NCI-H526 treated with DMSO at 0.1 percent for 48 hours (cell line): ENCODE results near the gene IFNA13.
A peak's percentile ranks its signal among the peaks of the same experiment; 100 is the strongest.
"Not testable (repeated sequence)": the region's sequence is repeated elsewhere in the genome, so short reads cannot be mapped to it uniquely, and the experiment has no call there.

Source experiments
- DNase-seq: peaks from one replicate; lab custom pipeline; 2025; lab: John Stamatoyannopoulos, UW

The IFNA13 gene

DNA sequence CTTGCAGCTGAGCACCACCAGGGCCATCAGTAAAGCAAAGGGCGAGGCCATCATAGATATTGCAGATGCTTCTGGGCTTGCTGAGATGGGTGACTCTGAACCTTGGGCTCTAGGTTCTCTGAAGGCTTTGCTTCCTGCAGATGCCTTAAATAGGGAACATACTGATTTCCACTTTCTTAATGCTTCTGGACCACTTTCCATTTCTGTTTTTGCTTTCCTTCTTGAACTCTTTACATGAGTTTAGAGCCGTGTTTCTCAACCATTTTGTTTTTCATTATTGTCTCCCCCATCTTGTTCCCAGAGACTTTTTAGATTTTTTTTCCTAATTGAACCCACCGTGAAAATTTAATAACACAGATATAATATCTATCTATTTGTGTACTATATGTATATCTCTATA, at the start of gene IFNA13:
Gene IFNA13, minus strand, starts transcription at position 101 of the 400 bp plus-strand sequence. Its CDS starts 47 bp downstream, at position 54.
- no peak for DNase-seq

DNA sequence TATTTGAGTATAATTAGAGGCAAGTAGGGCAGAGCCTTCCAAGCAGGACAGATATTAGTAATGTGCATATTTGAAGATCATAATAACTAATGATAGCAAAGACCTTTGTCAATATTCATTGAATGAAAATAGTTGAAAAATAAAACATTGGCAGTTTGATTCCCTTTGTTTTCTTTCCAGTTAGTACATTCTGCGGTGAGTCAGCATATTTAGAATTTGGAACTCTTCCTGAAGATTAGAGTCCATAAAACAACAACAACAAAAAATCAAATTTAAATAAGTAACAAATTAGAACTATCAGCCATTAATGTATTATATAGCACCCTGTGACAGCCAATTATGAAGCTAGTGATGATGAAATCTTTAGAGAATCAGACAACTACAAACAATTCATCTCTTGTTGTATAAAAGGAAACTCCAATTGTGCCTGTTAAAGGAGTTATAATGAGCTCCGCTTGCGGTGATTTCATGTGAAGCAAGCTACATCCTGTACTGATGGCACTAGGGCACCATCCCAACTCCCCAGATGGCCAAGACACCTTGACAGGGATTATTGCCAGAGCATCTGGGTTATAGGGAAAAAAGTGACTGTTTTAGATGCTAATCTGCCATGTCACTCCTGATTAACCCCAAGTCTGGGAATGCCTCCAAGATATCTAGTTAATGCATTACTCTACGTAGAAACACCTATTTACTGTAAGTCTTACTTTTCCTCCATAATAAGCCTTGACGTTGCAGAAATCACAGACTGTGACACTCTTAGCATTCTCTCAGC, 47.8 kb upstream of the IFNA13 start:
- no peak for DNase-seq

- no peak for DNase-seq
These were observed 46.5 kb upstream of the IFNA13 start for GRCh38 chr9:21414220-21414940.

GRCh38 chr9:21413624-21414023, 45.8 kb upstream of the IFNA13 start:
- DNase-seq: no peak

DNA sequence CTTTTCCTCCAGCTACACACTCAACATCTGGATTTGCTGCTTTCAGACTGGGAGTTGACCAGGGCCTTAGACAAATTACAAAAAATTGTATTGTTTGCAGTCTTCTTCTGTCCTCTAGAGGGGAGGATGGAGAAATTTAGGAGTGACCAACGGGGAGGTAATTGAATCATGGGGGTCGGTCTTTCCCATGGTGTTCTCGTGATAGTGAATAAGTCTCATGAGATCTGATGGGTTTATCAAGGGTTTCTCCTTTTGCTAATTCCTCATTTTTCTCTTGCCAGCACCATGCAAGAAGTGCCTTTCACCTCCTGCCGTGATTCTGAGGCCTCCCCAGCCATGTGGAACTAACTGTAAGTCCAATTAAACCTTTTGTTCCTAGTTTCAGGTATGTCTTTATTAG, 45.3 kb upstream of the IFNA13 start:
- DNase-seq: no peak

GRCh38 chr9:21412107-21412506, 44.2 kb upstream of the IFNA13 start:
- no peak for DNase-seq

DNA sequence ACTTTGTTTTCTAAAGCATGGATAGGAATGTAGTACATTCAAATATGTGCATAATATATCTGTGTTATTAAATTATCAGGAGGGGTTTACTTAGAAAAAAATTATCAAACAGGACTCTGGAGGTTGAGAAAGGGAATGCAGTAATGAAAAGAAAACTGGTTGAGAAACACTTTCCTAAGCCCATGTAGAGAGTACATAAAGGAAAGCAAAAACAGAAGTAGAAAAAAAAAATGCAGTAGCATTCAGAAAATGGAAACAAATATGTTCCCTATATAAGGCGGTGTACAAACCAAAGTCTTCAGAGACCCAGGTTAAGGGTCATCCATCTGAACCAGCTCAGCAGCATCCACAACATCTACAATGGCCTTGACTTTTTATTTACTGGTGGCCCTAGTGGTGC, 41.0 kb upstream of the IFNA13 start, which contains the start of gene IFNA8:
Gene IFNA8, plus strand, starts transcription at position 301 of the 400 bp plus-strand sequence. Its CDS starts 60 bp downstream, at position 361.
- DNase-seq: no peak

DNA sequence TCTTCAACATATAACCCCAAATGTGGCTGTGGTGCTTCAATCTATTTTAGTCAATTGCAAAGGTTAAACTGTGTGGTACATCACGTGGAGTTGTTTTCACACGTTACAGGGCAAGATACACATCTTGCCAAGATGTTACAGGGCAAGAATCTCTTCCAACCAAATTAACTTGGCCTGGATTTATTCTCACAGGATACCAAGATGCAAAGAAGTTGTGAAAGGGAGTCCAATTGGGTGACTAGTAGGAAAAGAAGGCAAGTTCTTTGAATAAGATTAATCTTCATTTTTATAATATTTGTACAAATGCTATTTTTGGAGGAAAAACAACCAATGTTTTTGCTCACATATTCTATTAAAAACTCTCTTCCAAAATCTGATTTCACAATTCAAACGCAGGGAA, 36.3 kb upstream of the IFNA13 start:
- DNase-seq: no peak

GRCh38 chr9:21402386-21403251, 34.8 kb upstream of the IFNA13 start:
- DNase-seq: no peak

GRCh38 chr9:21399956-21400355, 32.1 kb upstream of the IFNA13 start:
- no peak for DNase-seq

DNA sequence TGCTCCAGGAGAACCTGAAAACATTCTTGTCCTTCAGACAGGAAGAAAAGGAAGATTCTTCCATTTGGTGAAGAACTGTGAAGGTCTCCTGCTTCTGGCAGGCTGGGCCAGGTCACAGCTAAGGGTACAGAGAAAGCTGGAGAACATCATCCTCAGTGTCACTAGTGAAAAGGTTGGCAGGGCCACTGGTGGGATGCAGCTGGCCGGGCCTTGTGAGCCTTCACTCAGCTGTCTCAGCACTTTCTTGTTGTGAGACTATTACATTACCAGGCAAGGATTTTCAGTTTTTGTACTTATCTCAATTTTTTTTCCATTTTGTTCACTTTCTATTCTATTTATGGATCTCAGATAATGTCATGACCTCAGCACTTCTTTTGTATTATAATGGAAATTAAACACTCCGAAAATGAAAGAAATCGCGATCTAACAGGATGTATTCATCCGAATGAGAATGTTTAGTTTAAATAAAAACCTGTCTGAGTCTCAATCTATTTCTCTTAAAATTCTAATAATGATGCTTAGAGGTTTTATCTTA, 31.2 kb upstream of the IFNA13 start:
- DNase-seq: no peak

DNA sequence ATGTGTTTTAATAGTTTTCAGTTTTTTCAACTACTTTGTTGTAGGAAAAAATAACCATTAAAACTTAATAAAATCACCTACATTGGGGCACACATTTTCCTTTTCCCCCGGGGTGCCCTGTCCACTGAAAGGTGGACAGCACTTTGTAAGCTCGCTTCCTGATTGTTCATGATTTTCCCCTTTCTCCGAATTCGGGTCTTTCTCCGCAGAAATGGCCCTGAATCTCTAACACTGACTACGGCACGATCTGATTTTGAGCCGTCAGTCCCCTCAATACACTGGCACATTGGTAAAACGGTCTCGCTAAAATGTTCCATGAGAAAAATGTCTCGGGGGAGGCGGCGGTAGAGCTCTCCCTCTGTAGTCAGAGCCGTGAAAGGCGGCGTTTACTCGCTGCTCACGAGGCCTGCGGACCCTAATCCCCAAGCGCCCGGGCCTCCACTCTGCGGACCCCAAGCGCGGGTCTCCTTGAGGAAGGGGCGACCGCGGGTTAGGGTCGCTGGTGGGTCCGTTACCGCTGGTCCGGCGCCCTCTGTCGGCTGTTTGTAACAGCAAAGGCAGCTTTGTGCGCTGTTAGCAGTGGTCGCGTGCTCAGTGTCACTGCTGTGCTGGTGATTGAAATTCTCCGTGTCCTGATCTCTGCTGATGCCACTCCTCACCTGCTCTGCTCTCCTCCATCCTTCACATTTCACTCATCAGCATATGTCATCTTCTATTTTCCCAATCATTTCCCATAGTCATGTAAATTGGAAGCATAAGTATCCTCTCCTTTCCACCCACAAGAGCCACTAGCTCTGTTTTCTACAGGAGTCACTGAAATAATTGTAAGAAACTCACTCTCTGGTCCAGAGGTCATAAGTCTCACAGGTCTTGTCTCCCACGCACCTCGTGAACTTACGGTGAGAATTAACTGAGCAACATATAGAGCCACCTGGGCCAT, 28.2 kb upstream of the IFNA13 start:
- peak; percentile 45 for DNase-seq

DNA sequence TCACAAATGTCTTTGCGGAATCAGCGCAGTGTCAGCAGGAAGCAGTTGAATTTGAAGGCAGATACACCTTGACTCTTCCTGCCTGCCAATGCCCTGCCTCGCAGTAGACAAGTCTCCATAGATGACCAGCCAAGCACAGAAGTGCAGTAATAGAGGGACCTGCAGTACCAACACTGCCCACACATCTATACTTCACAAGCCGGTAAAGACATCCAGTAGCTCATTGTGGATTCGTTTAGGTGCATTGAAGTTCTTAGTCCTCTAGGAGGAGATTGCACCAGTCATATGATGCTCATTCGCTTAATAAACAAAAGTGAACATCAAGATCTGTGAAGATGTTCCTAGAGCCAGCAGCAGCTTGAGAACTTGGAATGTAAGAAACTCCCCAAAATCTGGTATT, 24.4 kb upstream of the IFNA13 start:
- peak; percentile 25 for DNase-seq

DNA sequence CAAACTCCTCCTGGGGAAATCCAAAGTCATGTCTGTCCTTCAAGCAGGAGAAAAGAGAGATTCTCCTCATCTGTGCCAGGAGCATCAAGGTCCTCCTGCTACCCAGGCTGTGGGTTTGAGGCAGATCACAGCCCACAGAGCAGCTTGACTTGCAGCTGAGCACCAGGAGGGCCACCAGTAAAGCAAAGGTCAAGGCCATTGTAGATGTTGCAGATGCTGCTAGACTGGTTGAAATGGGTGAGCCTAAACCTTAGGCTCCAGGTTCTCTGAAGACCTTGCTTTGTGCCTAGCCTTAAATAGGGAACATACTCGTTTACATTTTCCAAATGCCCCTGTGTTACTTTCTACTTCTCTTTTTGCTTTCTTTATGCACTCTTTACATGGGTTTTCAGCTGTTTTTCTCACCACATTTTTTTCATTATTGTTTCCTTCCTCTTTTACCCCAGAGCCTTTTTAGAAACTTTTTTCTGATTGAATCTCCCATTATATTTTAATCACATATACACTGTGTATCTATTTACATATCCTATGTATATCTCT, 17.3 kb upstream of the IFNA13 start, which contains the start of gene IFNA2:
Gene IFNA2, minus strand, starts transcription at position 268 of the 540 bp plus-strand sequence. Its CDS starts 69 bp downstream, at position 199.
- no peak for DNase-seq

DNA sequence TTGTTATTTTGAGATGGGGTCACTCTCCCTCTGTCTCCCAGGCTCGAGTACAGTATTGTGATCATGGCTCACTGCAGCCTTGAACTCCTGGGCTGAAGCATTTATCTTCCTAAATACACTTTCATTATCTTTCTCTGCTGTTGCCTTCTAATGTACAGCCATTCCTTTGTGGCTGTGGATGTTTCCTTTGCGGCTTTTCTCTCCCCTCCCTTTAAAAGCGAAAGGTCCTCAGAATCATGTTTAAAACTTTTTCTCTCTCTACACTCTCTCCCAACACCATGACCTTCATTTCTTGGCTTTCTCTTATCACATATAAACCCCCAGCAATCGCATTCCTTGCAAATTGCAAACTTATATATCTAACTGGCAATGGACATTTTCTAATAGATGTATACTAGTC, 15.8 kb upstream of the IFNA13 start:
- DNase-seq: no peak

GRCh38 chr9:21381448-21382339, 13.8 kb upstream of the IFNA13 start:
- DNase-seq: peak; percentile 92

- not testable (repeated sequence) for DNase-seq
These were observed 3.6 kb upstream of the IFNA13 start for GRCh38 chr9:21371467-21371866.

- not testable (repeated sequence) for DNase-seq
These were observed 688 bp downstream of the IFNA13 start for GRCh38 chr9:21367169-21367568.

- no peak for DNase-seq
These were observed 5.6 kb downstream of the IFNA13 start for GRCh38 chr9:21362287-21362686.
